ENCODE measurements around the gene SCAMP2.

SCAMP2 gene

DNA sequence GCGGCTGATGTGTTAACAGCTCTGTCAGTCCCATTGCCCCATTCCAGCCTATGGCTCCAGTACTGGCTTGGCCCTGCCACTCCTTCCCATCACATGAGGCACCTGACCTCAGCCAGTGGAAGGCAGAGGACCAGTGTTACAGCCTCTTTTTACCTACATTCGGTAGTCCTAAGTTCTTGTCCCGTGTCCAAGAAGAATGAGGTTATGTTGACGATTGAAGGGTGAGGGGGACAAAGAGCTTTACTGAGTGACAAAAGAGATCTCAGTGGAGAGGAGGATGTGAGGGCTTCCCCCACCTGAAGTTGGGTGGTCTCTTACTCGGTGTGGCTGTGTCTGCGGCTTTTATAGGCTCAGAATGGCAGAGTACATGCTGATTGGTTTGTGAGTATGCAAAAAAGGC lies 9.4 kb upstream of the SCAMP2 start:
- Histone ChIP-seq H3K36me3 (ENCODE audit: insufficient read depth, low read length) (no peaks in the 10 kb centered on the region), H3K79me2 (ENCODE audit: insufficient read depth, low read length) (no peaks in the 10 kb centered on the region), H3K9me3 (ENCODE audit: insufficient read depth, low read length, severe bottlenecking) (peaks cover 10% of the 10 kb centered on the region), H3K9ac (ENCODE audit: low read depth, low read length) (no peak overlapping the region), H2AFZ (ENCODE audit: low read depth, low read length) (no peak overlapping the region), H3K27ac (ENCODE audit: low read length) (no peak overlapping the region), H3K4me1 (ENCODE audit: insufficient read depth, low read length) (no peaks in the 10 kb centered on the region), H3K4me2 (ENCODE audit: insufficient read depth, low read length) (no peak overlapping the region), H3K4me3 (ENCODE audit: low read depth in 1 of 2, low read length in 2 of 2) (no peak overlapping the region), H4K20me1 (ENCODE audit: insufficient read depth, low read length) (no peaks in the 10 kb centered on the region), H3K27me3 (ENCODE audit: insufficient read depth, low read length, poor library complexity) (no peaks in the 10 kb centered on the region)
- ATAC-seq (ENCODE audit: insufficient read depth, low read depth) (no peak), DNase-seq (no peak)
- TF ChIP-seq, protein P1, sequence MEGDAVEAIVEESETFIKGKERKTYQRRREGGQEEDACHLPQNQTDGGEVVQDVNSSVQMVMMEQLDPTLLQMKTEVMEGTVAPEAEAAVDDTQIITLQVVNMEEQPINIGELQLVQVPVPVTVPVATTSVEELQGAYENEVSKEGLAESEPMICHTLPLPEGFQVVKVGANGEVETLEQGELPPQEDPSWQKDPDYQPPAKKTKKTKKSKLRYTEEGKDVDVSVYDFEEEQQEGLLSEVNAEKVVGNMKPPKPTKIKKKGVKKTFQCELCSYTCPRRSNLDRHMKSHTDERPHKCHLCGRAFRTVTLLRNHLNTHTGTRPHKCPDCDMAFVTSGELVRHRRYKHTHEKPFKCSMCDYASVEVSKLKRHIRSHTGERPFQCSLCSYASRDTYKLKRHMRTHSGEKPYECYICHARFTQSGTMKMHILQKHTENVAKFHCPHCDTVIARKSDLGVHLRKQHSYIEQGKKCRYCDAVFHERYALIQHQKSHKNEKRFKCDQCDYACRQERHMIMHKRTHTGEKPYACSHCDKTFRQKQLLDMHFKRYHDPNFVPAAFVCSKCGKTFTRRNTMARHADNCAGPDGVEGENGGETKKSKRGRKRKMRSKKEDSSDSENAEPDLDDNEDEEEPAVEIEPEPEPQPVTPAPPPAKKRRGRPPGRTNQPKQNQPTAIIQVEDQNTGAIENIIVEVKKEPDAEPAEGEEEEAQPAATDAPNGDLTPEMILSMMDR (IDR thresholded peaks at IDR 0.05; ENCODE audit: borderline replicate concordance, extremely low read depth, low read length, poor library complexity, severe bottlenecking) = no peak
- TF ChIP-seq EZH2 (IDR thresholded peaks at IDR 0.05; ENCODE audit: borderline replicate concordance, low read depth, low read length, severe bottlenecking) = no peak

DNA sequence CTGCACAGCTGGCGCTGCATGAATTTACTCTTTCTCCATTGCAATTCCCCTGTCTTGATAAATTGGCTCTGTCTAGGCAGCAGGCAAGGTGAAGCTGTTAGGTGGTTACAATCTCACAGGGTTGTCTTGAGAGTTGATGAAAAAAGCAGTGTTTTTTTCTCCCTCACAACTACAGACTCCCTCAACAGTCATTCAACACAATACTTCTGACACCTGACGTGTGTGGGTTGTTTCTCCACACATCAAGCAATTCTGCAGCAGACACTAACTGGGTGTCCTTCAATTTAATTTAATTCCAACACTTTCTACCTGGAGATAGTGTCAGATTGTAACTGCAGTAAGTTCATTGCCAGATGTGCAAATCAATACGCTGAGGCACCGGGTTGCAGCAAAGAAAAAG lies 5.1 kb upstream of the SCAMP2 start:
- H3K9me3 ChIP-seq (ENCODE audit: insufficient read depth, low read length, severe bottlenecking) = peaks cover 10% of the 10 kb centered on the region
- H3K27me3 ChIP-seq (ENCODE audit: insufficient read depth, low read length, poor library complexity) = no peaks in the 10 kb centered on the region
- no peak for TF ChIP-seq EZH2 (IDR thresholded peaks at IDR 0.05; ENCODE audit: borderline replicate concordance, low read depth, low read length, severe bottlenecking)
- TF ChIP-seq, protein P1 (IDR thresholded peaks at IDR 0.05; ENCODE audit: borderline replicate concordance, extremely low read depth, low read length, poor library complexity, severe bottlenecking) = no peak
- no peak overlapping the region for H3K27ac ChIP-seq (ENCODE audit: low read length)
- DNase-seq = no peak
- no peak overlapping the region for H3K9ac ChIP-seq (ENCODE audit: low read depth, low read length)
- H4K20me1 ChIP-seq (ENCODE audit: insufficient read depth, low read length) = no peaks in the 10 kb centered on the region
- ATAC-seq (ENCODE audit: insufficient read depth, low read depth) = no peak
- H3K4me3 ChIP-seq (ENCODE audit: low read depth in 1 of 2, low read length in 2 of 2) = no peak overlapping the region
- no peak overlapping the region for H3K4me2 ChIP-seq (ENCODE audit: insufficient read depth, low read length)
- no peak overlapping the region for H2AFZ ChIP-seq (ENCODE audit: low read depth, low read length)
- no peaks in the 10 kb centered on the region for H3K36me3 ChIP-seq (ENCODE audit: insufficient read depth, low read length)
- H3K79me2 ChIP-seq (ENCODE audit: insufficient read depth, low read length) = no peaks in the 10 kb centered on the region
- H3K4me1 ChIP-seq (ENCODE audit: insufficient read depth, low read length) = peaks cover 10% of the 10 kb centered on the region

DNA sequence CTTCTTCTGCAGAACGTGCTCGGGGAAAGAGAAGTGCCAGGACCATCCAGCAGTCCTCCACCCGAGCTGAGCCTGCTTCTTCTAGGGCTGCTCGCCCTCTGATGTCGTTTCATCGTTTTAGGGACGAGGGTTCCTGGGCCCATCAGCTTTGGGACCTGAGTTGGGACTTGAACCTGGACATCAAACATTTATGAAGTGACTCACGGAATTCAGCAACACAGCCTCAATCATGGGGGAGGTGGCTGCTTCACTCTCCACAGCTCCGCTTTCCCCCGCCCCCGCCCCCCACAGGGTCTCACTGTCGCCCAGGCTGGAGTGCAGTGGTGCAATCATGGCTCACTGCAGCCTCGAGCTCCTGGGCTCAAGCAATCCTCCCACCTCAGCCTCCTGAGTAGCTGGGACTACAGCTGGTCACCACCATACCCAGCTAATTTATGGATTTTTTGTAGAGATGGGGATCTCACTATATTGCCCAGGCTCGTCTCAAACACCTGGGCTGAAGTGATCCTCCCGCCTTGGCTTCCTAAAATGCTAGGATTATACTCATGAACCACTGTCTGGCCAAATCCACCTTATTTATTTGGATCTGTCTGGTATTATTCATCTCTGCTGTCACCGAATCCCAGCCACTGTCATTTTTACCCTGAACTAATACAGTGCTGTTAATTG lies 725 bp upstream of the SCAMP2 start:
- no peak for DNase-seq
- Histone ChIP-seq H3K9ac (ENCODE audit: low read depth, low read length) (peak overlapping the region; percentile 74), H4K20me1 (ENCODE audit: insufficient read depth, low read length) (peaks cover 24% of the 10 kb centered on the region), H3K36me3 (ENCODE audit: insufficient read depth, low read length) (peaks cover 3% of the 10 kb centered on the region; the same call in 1 of the 2 replicates), H3K4me1 (ENCODE audit: insufficient read depth, low read length) (peaks cover 41% of the 10 kb centered on the region), H3K4me3 (ENCODE audit: low read depth in 1 of 2, low read length in 2 of 2) (peak overlapping the region; percentile 22 to 99; a peak in 3 of 4 replicates), H2AFZ (ENCODE audit: low read depth, low read length) (peak overlapping the region; percentile 84), H3K27me3 (ENCODE audit: insufficient read depth, low read length, poor library complexity) (no peaks in the 10 kb centered on the region), H3K4me2 (ENCODE audit: insufficient read depth, low read length) (peak overlapping the region; percentile 94), H3K9me3 (ENCODE audit: insufficient read depth, low read length, severe bottlenecking) (no peaks in the 10 kb centered on the region), H3K79me2 (ENCODE audit: insufficient read depth, low read length) (peaks cover 40% of the 10 kb centered on the region), H3K27ac (ENCODE audit: low read length) (peak overlapping the region; percentile 73)
- no peak for TF ChIP-seq EZH2 (IDR thresholded peaks at IDR 0.05; ENCODE audit: borderline replicate concordance, low read depth, low read length, severe bottlenecking)
- TF ChIP-seq, protein P1 (IDR thresholded peaks at IDR 0.05; ENCODE audit: borderline replicate concordance, extremely low read depth, low read length, poor library complexity, severe bottlenecking) = no peak
- no peak for ATAC-seq (ENCODE audit: insufficient read depth, low read depth)

Measured in DND-41 (cell line).